ENCODE measurements around the gene CHCHD3.

CHCHD3 gene

GRCh38 chr7:132797152-132797551, 284.7 kb downstream of the CHCHD3 start:
- H3K4me3 ChIP-seq (ENCODE audit: low read depth, low read length), result no peak overlapping the region
- DNase-seq (ENCODE audit: low read depth), result no peak
- TF ChIP-seq CTCF (conservative IDR thresholded peaks at IDR 0.05; ENCODE audit: low read depth, low read length), result no peak

- H3K4me3 ChIP-seq (ENCODE audit: low read depth, low read length), result no peak overlapping the region
- DNase-seq (ENCODE audit: low read depth), result no peak
- TF ChIP-seq CTCF (conservative IDR thresholded peaks at IDR 0.05; ENCODE audit: low read depth, low read length), result no peak
Measured at GRCh38 chr7:132793474-132793873, 288.4 kb downstream of the CHCHD3 start.

GRCh38 chr7:132791036-132791435, 290.9 kb downstream of the CHCHD3 start:
- H3K4me3 ChIP-seq (ENCODE audit: low read depth, low read length), result no peak overlapping the region
- DNase-seq (ENCODE audit: low read depth), result no peak
- TF ChIP-seq CTCF (conservative IDR thresholded peaks at IDR 0.05; ENCODE audit: low read depth, low read length), result no peak

- no peak for TF ChIP-seq CTCF (conservative IDR thresholded peaks at IDR 0.05; ENCODE audit: low read depth, low read length)
- no peak overlapping the region for H3K4me3 ChIP-seq (ENCODE audit: low read depth, low read length)
- DNase-seq (ENCODE audit: low read depth), result no peak
Measured at GRCh38 chr7:132790104-132790503, 291.8 kb downstream of the CHCHD3 start.

- H3K4me3 ChIP-seq (ENCODE audit: low read depth, low read length), result no peak overlapping the region
- no peak for DNase-seq (ENCODE audit: low read depth)
- TF ChIP-seq CTCF (conservative IDR thresholded peaks at IDR 0.05; ENCODE audit: low read depth, low read length), result no peak
Measured at GRCh38 chr7:132789281-132789680, 292.6 kb downstream of the CHCHD3 start.

- no peak for TF ChIP-seq CTCF (conservative IDR thresholded peaks at IDR 0.05; ENCODE audit: low read depth, low read length)
- DNase-seq (ENCODE audit: low read depth), result no peak
- H3K4me3 ChIP-seq (ENCODE audit: low read depth, low read length), result no peak overlapping the region
Measured at GRCh38 chr7:132785870-132786269, 296.0 kb downstream of the CHCHD3 start.

- no peak for DNase-seq (ENCODE audit: low read depth)
- no peak overlapping the region for H3K4me3 ChIP-seq (ENCODE audit: low read depth, low read length)
- TF ChIP-seq CTCF (conservative IDR thresholded peaks at IDR 0.05; ENCODE audit: low read depth, low read length), result no peak
Measured at GRCh38 chr7:132784406-132784805, 297.5 kb downstream of the CHCHD3 start.
